ENCODE measurements around the gene DLG4.

The DLG4 gene

GRCh38 chr17:7222093-7222971 lies 2.7 kb upstream of the DLG4 start:
- peaks cover 15% of the 10 kb centered on the region; the same call in 1 of the 2 replicates for H3K79me2 ChIP-seq (ENCODE audit: insufficient read depth, low read length)
- H3K9ac ChIP-seq (ENCODE audit: low read depth, low read length, poor library complexity, severe bottlenecking) = no peak overlapping the region
- no peaks in the 10 kb centered on the region for H3F3A ChIP-seq (ENCODE audit: low read depth)
- no peak overlapping the region for H3K4me3 ChIP-seq (ENCODE audit: low read length, poor library complexity, severe bottlenecking)
- H3K27me3 ChIP-seq (ENCODE audit: insufficient read depth, low read length, poor library complexity, severe bottlenecking) = no peaks in the 10 kb centered on the region
- no peak overlapping the region for H3K4me2 ChIP-seq (ENCODE audit: low read depth, low read length, poor library complexity, severe bottlenecking)
- H3K9me2 ChIP-seq (replicated peaks; ENCODE audit: low read depth, low read length) = no peaks in the 10 kb centered on the region
- TF ChIP-seq, protein P1, sequence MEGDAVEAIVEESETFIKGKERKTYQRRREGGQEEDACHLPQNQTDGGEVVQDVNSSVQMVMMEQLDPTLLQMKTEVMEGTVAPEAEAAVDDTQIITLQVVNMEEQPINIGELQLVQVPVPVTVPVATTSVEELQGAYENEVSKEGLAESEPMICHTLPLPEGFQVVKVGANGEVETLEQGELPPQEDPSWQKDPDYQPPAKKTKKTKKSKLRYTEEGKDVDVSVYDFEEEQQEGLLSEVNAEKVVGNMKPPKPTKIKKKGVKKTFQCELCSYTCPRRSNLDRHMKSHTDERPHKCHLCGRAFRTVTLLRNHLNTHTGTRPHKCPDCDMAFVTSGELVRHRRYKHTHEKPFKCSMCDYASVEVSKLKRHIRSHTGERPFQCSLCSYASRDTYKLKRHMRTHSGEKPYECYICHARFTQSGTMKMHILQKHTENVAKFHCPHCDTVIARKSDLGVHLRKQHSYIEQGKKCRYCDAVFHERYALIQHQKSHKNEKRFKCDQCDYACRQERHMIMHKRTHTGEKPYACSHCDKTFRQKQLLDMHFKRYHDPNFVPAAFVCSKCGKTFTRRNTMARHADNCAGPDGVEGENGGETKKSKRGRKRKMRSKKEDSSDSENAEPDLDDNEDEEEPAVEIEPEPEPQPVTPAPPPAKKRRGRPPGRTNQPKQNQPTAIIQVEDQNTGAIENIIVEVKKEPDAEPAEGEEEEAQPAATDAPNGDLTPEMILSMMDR (conservative IDR thresholded peaks at IDR 0.05; ENCODE audit: low read length) = no peak
- no peak for TF ChIP-seq EZH2phosphoT487 (IDR thresholded peaks at IDR 0.05; ENCODE audit: borderline replicate concordance)
- peaks cover 38% of the 10 kb centered on the region; the same call in 1 of the 2 replicates for H3K36me3 ChIP-seq (ENCODE audit: insufficient read depth, low read length)
- no peaks in the 10 kb centered on the region for H3K9me3 ChIP-seq (ENCODE audit: insufficient read depth, low read depth, low read length)
- no peak overlapping the region for H2AFZ ChIP-seq (ENCODE audit: low read length)
- H4K20me1 ChIP-seq (ENCODE audit: insufficient read depth, low read length, poor library complexity, severe bottlenecking) = peaks cover 13% of the 10 kb centered on the region
- peaks cover 26% of the 10 kb centered on the region for H3K4me1 ChIP-seq (ENCODE audit: insufficient read depth, low read length, poor library complexity, severe bottlenecking)

DNA sequence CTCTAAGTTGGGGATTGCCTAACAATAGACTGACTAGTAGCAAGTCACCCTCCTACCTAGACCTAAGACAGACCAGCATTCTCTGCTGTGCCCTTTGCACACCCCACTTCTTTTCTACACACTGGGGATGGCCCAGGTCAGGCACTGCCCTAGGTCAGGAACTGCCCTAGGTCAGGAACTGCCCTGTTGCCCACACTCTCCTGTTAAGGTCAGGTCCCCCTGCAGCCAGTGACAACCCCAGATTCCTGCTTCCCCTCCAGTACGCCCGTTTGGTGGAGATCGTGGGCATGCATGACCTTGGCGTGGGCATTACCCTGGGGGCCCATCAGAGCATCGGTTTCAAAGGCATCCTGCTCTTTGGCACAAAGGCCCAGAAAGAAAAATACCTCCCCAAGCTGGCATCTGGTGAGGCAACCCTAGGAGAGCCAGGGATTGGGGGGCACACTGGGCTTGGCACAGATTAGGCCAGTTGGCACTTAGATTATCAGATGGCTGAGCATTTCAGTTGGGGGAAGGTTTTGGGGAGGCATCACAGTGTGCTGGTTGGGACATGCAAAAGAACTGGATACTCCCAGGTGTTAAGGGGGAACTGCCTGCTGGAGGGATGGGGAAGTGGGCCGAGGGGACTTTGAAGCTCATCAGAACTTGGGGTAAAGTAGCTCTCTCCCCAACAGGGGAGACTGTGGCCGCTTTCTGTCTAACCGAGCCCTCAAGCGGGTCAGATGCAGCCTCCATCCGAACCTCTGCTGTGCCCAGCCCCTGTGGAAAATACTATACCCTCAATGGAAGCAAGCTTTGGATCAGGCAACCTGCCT lies 1.8 kb upstream of the DLG4 start:
- H3K9me3 ChIP-seq (ENCODE audit: insufficient read depth, low read depth, low read length) = no peaks in the 10 kb centered on the region
- no peak overlapping the region for H2AFZ ChIP-seq (ENCODE audit: low read length)
- H3K4me2 ChIP-seq (ENCODE audit: low read depth, low read length, poor library complexity, severe bottlenecking) = peak overlapping the region; percentile 98
- no peaks in the 10 kb centered on the region for H3K9me2 ChIP-seq (replicated peaks; ENCODE audit: low read depth, low read length)
- H3K9ac ChIP-seq (ENCODE audit: low read depth, low read length, poor library complexity, severe bottlenecking) = peak overlapping the region; percentile 85
- no peaks in the 10 kb centered on the region for H3F3A ChIP-seq (ENCODE audit: low read depth)
- H3K4me1 ChIP-seq (ENCODE audit: insufficient read depth, low read length, poor library complexity, severe bottlenecking) = peaks cover 31% of the 10 kb centered on the region
- peak overlapping the region; percentile 86 for H3K4me3 ChIP-seq (ENCODE audit: low read length, poor library complexity, severe bottlenecking)
- peaks cover 22% of the 10 kb centered on the region; the same call in 1 of the 2 replicates for H3K79me2 ChIP-seq (ENCODE audit: insufficient read depth, low read length)
- no peaks in the 10 kb centered on the region for H3K27me3 ChIP-seq (ENCODE audit: insufficient read depth, low read length, poor library complexity, severe bottlenecking)
- TF ChIP-seq, protein P1 (conservative IDR thresholded peaks at IDR 0.05; ENCODE audit: low read length) = no peak
- TF ChIP-seq EZH2phosphoT487 (IDR thresholded peaks at IDR 0.05; ENCODE audit: borderline replicate concordance) = no peak
- peaks cover 30% of the 10 kb centered on the region; the same call in 1 of the 2 replicates for H3K36me3 ChIP-seq (ENCODE audit: insufficient read depth, low read length)
- peaks cover 13% of the 10 kb centered on the region for H4K20me1 ChIP-seq (ENCODE audit: insufficient read depth, low read length, poor library complexity, severe bottlenecking)

- H3K4me1 ChIP-seq (ENCODE audit: insufficient read depth, low read length, poor library complexity, severe bottlenecking) = peaks cover 39% of the 10 kb centered on the region
Observed at GRCh38 chr17:7220593-7221277, 1.1 kb upstream of the DLG4 start.

More at GRCh38 chr17:7220593-7221277, 1.1 kb upstream of the DLG4 start:
- Histone ChIP-seq H3F3A (ENCODE audit: low read depth) (no peaks in the 10 kb centered on the region), H3K4me2 (ENCODE audit: low read depth, low read length, poor library complexity, severe bottlenecking) (peak overlapping the region; percentile 98), H3K4me3 (ENCODE audit: low read length, poor library complexity, severe bottlenecking) (peak overlapping the region; percentile 86), H3K36me3 (ENCODE audit: insufficient read depth, low read length) (peaks cover 28% of the 10 kb centered on the region; the same call in 1 of the 2 replicates), H3K9ac (ENCODE audit: low read depth, low read length, poor library complexity, severe bottlenecking) (peak overlapping the region; percentile 85), H3K79me2 (ENCODE audit: insufficient read depth, low read length) (peaks cover 28% of the 10 kb centered on the region; the same call in 1 of the 2 replicates), H3K9me2 (replicated peaks; ENCODE audit: low read depth, low read length) (no peaks in the 10 kb centered on the region), H3K27me3 (ENCODE audit: insufficient read depth, low read length, poor library complexity, severe bottlenecking) (no peaks in the 10 kb centered on the region), H2AFZ (ENCODE audit: low read length) (no peak overlapping the region), H3K9me3 (ENCODE audit: insufficient read depth, low read depth, low read length) (no peaks in the 10 kb centered on the region), H4K20me1 (ENCODE audit: insufficient read depth, low read length, poor library complexity, severe bottlenecking) (peaks cover 13% of the 10 kb centered on the region)
- TF ChIP-seq, protein P1 (conservative IDR thresholded peaks at IDR 0.05; ENCODE audit: low read length) = peak; percentile 80
- no peak for TF ChIP-seq EZH2phosphoT487 (IDR thresholded peaks at IDR 0.05; ENCODE audit: borderline replicate concordance)

All from Loucy (cell line).